H1 (cell line): Measurements from ENCODE around the gene SOBP. TPM values are rescaled to one million over a fixed set of nuclear protein-coding genes. Genes with fewer than 3 reads are reported as not detected.

Experiments
- BCL11A ChIP-seq, 2 experiments: IDR thresholded peaks; one replicate each; pipeline ENCODE4 v1.6.1; 2011; ENCODE audit warnings: low read depth in 2 of 2, low read length in 2 of 2, mild to moderate bottlenecking in 2 of 2
- CEBPB ChIP-seq: IDR thresholded peaks from 2 replicates; pipeline ENCODE4 v1.6.1; 2012; ENCODE audit warnings: low read depth, low read length
- CREB1 ChIP-seq: IDR thresholded peaks from 2 replicates; pipeline ENCODE4 v1.6.1; 2012; ENCODE audit warnings: inconsistent platforms
- JUN ChIP-seq: IDR thresholded peaks from 2 replicates; pipeline ENCODE4 v1.6.1; 2011; ENCODE audit warnings: low read depth, mild to moderate bottlenecking, improper control_type of control experiment, low read length
- PHF8 ChIP-seq: fragments of 200-600 bp; sonication (generic); conservative IDR thresholded peaks from 2 replicates; pipeline ENCODE4 v1.7.1; 2012; ENCODE audit warnings: low read depth, mild to moderate bottlenecking, inconsistent platforms, low read length, moderate library complexity
- POLR2AphosphoS5 ChIP-seq: IDR thresholded peaks from 2 replicates; pipeline ENCODE4 v1.6.1; 2011; ENCODE audit warnings: low read depth, low read length
- RFX5 ChIP-seq: IDR thresholded peaks from 2 replicates; pipeline ENCODE4 v1.6.1; 2011; ENCODE audit warnings: low read depth, low read length, improper control_type of control experiment, borderline replicate concordance
- RNF2 ChIP-seq: fragments of 200-900, 300-1000 bp; sonication (generic); IDR thresholded peaks from 2 replicates; pipeline ENCODE4 v1.7.1; 2016; ENCODE audit warnings: borderline replicate concordance, low read depth, mild to moderate bottlenecking, antibody characterized with exemption, low read length; ENCODE audit not compliant: poor library complexity, severe bottlenecking; ENCODE audit errors: missing control alignments
- SIX5 ChIP-seq: IDR thresholded peaks from 2 replicates; pipeline ENCODE4 v1.6.1; 2011; ENCODE audit warnings: mild to moderate bottlenecking, low read depth, low read length
- SP2 ChIP-seq: IDR thresholded peaks from 2 replicates; pipeline ENCODE4 v1.6.1; 2012; ENCODE audit warnings: mild to moderate bottlenecking, low read length, inconsistent platforms
- TAF7 ChIP-seq: optimal IDR thresholded peaks from 2 replicates; pipeline ENCODE3; 2011; ENCODE audit warnings: low read depth, mild to moderate bottlenecking, inconsistent platforms, low read length, moderate library complexity, borderline replicate concordance
- polyA plus RNA-seq, 7 experiments: library from polyadenylated mRNA; depleted of rRNA in 3 of 7; stranded (reverse) in 5 of 7; unstranded in 2 of 7; fragments of >200 nt in 5 of 7; fragments of 200-250 nt in 2 of 7; gene quantifications; 1 replicate in 5 of 7; 2 replicates in 1 of 7; 4 replicates in 1 of 7; pipeline versions ENCODE4 v1.2.1 to v1.2.3, GENCODE V29; 2011 to 2013; ENCODE audit warnings: missing spikeins in 2 of 7, mixed read lengths in 2 of 7
- total RNA-seq: library from RNA; stranded (reverse); fragmentation: NEBNext Ultra II Directional; extraction: Animal tissue kit (Norgen Biotek cat#: 25700); gene quantifications from 2 replicates; pipeline ENCODE4 v1.2.1, GENCODE V29; 2021
- TF ChIP-seq, protein P1 (sequence below): fragments of 300-600 bp; sonication (generic); IDR thresholded peaks from 2 replicates; pipeline ENCODE4 v1.7.1; 2012; ENCODE audit warnings: low read length, moderate library complexity, mild to moderate bottlenecking, inconsistent platforms; ENCODE audit not compliant: insufficient replicate concordance

Gene SOBP
- total and polyA plus RNA-seq, 2 of the 8 experiments (the other 6 are each of a cell fraction or from before 2014, with no cell fraction given) = 0.45 to 6.2 TPM

DNA sequence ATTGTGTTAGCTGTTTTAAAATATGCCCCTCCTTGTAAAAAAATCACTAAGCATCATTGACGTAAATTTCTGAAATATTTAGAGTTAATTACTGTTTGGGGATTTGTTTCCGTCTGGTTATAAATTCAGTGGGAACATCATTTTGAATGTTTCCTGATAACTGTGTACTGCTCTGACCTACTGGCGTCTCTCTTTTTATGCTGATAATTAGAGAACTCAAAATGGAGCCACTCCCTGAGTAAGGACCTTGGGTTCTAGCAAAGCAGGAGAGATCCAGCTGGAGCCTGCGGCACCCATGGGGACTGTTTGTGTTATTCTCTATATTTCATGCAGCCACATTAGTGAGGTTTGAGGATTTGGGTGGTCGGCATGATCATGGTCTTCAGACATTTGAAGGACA lies 124.9 kb downstream of the SOBP start (continued):
- TF ChIP-seq, protein P1, sequence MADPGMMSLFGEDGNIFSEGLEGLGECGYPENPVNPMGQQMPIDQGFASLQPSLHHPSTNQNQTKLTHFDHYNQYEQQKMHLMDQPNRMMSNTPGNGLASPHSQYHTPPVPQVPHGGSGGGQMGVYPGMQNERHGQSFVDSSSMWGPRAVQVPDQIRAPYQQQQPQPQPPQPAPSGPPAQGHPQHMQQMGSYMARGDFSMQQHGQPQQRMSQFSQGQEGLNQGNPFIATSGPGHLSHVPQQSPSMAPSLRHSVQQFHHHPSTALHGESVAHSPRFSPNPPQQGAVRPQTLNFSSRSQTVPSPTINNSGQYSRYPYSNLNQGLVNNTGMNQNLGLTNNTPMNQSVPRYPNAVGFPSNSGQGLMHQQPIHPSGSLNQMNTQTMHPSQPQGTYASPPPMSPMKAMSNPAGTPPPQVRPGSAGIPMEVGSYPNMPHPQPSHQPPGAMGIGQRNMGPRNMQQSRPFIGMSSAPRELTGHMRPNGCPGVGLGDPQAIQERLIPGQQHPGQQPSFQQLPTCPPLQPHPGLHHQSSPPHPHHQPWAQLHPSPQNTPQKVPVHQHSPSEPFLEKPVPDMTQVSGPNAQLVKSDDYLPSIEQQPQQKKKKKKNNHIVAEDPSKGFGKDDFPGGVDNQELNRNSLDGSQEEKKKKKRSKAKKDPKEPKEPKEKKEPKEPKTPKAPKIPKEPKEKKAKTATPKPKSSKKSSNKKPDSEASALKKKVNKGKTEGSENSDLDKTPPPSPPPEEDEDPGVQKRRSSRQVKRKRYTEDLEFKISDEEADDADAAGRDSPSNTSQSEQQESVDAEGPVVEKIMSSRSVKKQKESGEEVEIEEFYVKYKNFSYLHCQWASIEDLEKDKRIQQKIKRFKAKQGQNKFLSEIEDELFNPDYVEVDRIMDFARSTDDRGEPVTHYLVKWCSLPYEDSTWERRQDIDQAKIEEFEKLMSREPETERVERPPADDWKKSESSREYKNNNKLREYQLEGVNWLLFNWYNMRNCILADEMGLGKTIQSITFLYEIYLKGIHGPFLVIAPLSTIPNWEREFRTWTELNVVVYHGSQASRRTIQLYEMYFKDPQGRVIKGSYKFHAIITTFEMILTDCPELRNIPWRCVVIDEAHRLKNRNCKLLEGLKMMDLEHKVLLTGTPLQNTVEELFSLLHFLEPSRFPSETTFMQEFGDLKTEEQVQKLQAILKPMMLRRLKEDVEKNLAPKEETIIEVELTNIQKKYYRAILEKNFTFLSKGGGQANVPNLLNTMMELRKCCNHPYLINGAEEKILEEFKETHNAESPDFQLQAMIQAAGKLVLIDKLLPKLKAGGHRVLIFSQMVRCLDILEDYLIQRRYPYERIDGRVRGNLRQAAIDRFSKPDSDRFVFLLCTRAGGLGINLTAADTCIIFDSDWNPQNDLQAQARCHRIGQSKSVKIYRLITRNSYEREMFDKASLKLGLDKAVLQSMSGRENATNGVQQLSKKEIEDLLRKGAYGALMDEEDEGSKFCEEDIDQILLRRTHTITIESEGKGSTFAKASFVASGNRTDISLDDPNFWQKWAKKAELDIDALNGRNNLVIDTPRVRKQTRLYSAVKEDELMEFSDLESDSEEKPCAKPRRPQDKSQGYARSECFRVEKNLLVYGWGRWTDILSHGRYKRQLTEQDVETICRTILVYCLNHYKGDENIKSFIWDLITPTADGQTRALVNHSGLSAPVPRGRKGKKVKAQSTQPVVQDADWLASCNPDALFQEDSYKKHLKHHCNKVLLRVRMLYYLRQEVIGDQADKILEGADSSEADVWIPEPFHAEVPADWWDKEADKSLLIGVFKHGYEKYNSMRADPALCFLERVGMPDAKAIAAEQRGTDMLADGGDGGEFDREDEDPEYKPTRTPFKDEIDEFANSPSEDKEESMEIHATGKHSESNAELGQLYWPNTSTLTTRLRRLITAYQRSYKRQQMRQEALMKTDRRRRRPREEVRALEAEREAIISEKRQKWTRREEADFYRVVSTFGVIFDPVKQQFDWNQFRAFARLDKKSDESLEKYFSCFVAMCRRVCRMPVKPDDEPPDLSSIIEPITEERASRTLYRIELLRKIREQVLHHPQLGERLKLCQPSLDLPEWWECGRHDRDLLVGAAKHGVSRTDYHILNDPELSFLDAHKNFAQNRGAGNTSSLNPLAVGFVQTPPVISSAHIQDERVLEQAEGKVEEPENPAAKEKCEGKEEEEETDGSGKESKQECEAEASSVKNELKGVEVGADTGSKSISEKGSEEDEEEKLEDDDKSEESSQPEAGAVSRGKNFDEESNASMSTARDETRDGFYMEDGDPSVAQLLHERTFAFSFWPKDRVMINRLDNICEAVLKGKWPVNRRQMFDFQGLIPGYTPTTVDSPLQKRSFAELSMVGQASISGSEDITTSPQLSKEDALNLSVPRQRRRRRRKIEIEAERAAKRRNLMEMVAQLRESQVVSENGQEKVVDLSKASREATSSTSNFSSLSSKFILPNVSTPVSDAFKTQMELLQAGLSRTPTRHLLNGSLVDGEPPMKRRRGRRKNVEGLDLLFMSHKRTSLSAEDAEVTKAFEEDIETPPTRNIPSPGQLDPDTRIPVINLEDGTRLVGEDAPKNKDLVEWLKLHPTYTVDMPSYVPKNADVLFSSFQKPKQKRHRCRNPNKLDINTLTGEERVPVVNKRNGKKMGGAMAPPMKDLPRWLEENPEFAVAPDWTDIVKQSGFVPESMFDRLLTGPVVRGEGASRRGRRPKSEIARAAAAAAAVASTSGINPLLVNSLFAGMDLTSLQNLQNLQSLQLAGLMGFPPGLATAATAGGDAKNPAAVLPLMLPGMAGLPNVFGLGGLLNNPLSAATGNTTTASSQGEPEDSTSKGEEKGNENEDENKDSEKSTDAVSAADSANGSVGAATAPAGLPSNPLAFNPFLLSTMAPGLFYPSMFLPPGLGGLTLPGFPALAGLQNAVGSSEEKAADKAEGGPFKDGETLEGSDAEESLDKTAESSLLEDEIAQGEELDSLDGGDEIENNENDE = no peak
- no peak for TF ChIP-seq PHF8
- TF ChIP-seq BCL11A (IDR thresholded peaks at IDR 0.05; ENCODE audit: low read depth in 2 of 2, low read length in 2 of 2) = no peak
- no peak for TF ChIP-seq SIX5
- no peak for TF ChIP-seq RNF2
- TF ChIP-seq POLR2AphosphoS5 = no peak
- no peak for TF ChIP-seq CEBPB
- no peak for TF ChIP-seq TAF7
- TF ChIP-seq RFX5 = no peak
- TF ChIP-seq JUN = no peak
- TF ChIP-seq CREB1 = no peak
- no peak for TF ChIP-seq SP2
